Measurements from ENCODE around the gene PHLDA1. TPM values are rescaled to one million over a fixed set of nuclear protein-coding genes. Genes with fewer than 3 reads are reported as not detected.

Gene PHLDA1
- total RNA-seq, 1 donor from 2014 or later, result 16.2 TPM

GRCh38 chr12:76037130-76038103, 5.8 kb upstream of the PHLDA1 start:
- Histone ChIP-seq H3K36me3 (no peaks in the 10 kb centered on the region), H3K9me3 (no peaks in the 10 kb centered on the region), H3K27ac (no peak overlapping the region), H3K27me3 (no peaks in the 10 kb centered on the region), H3K4me1 (peaks cover 5% of the 10 kb centered on the region), H3K4me3 (no peak overlapping the region)
- peak; percentile 91 for ATAC-seq
- intact Hi-C loops (cut with DNase I), result loop anchor here (10.0 kb wide), 1 partner anchor 513 kb away; no protein-coding TSS in a partner anchor
- DNase-seq, result no peak
- TF ChIP-seq, protein P1, sequence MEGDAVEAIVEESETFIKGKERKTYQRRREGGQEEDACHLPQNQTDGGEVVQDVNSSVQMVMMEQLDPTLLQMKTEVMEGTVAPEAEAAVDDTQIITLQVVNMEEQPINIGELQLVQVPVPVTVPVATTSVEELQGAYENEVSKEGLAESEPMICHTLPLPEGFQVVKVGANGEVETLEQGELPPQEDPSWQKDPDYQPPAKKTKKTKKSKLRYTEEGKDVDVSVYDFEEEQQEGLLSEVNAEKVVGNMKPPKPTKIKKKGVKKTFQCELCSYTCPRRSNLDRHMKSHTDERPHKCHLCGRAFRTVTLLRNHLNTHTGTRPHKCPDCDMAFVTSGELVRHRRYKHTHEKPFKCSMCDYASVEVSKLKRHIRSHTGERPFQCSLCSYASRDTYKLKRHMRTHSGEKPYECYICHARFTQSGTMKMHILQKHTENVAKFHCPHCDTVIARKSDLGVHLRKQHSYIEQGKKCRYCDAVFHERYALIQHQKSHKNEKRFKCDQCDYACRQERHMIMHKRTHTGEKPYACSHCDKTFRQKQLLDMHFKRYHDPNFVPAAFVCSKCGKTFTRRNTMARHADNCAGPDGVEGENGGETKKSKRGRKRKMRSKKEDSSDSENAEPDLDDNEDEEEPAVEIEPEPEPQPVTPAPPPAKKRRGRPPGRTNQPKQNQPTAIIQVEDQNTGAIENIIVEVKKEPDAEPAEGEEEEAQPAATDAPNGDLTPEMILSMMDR (IDR thresholded peaks at IDR 0.05), result peak; percentile 81

DNA sequence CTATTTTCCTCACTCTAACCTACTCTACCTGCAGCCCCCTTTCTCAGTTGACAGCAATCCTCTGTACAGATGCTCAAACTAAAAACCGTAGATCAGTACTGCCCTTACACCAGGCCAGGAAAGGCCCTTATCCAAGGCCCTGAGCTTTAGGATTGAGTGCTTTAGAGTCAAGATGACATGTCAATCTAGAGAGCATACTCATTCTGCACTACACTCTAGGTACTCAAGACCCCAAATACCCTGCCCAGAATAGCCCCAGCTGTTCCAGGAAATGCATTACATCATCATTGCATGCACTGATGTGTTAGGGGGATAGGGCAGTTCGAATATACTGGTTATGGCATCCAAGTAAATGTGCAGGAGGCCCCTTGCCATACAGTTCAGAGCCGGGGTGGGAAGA, 3.5 kb upstream of the PHLDA1 start:
- no peaks in the 10 kb centered on the region for H3K9me3 ChIP-seq
- no peaks in the 10 kb centered on the region for H3K27me3 ChIP-seq
- peaks cover 6% of the 10 kb centered on the region for H3K4me1 ChIP-seq
- H3K27ac ChIP-seq, result no peak overlapping the region
- intact Hi-C loops (cut with DNase I), result loop anchor here (10.0 kb wide), 1 partner anchor 510 kb away; no protein-coding TSS in a partner anchor
- no peak for ATAC-seq
- no peak for DNase-seq
- H3K36me3 ChIP-seq, result no peaks in the 10 kb centered on the region
- TF ChIP-seq, protein P1 (IDR thresholded peaks at IDR 0.05), result no peak
- H3K4me3 ChIP-seq, result no peak overlapping the region

- Histone ChIP-seq H3K9me3 (no peaks in the 10 kb centered on the region), H3K4me3 (peak overlapping the region; percentile 82), H3K4me1 (peaks cover 10% of the 10 kb centered on the region), H3K27me3 (no peaks in the 10 kb centered on the region), H3K36me3 (no peaks in the 10 kb centered on the region), H3K27ac (peak overlapping the region; percentile 98)
- ATAC-seq (no peak), DNase-seq (no peak)
- intact Hi-C loops (cut with DNase I), result loop anchor here (10.0 kb wide), 1 partner anchor 509 kb away; no protein-coding TSS in a partner anchor
- TF ChIP-seq, protein P1 (IDR thresholded peaks at IDR 0.05), result no peak
These were observed 1.8 kb upstream of the PHLDA1 start for GRCh38 chr12:76033081-76034011.

DNA sequence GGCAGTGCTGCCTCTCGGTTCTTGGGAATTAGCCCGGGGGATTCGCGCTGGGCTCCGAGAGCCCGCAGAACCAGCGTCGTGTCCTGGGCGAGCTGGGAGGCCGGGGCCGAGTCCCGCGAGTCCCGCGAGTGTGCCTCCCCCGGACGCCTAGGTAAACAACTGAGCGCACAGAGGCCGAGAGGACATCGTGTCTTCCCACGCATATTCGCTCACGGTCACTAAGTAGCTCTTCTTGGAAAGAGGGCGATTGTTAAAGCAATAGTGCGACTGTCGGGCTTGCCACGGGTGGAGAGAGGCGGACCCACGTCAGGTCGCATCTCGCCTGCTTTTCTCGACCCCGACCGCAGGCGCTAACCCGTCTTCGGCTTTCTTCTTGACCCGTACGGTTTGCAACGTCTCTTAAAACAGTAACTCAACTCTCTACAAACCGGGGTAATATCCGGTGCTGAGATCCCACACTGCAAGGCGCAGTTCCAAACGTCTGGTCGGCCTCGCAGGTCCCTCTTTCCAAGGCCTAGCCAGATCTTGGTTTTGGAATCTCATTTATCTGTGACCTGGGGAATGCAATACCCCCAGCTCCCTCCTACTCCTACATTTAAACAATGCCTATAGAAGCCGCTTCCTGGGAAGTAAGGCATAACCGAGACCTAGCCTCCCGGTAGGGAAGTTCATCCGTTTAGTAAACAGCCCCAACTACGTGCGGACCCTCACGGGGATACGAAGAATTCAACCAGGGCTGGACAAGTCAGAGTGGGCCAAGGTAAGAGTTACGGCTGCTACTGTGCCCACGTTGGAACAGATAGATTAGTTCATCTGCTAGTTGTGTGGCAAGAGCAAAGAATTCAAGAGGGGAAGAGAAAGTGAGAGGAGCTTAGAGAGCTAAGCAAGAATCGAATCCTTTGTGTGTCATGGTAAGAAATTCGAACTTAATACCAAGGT, 736 bp upstream of the PHLDA1 start:
- peak overlapping the region; percentile 98 for H3K27ac ChIP-seq
- H3K4me1 ChIP-seq, result peaks cover 10% of the 10 kb centered on the region
- intact Hi-C loops (cut with DNase I), result loop anchor here (10.0 kb wide), 1 partner anchor 508 kb away; no protein-coding TSS in a partner anchor
- H3K36me3 ChIP-seq, result no peaks in the 10 kb centered on the region
- no peaks in the 10 kb centered on the region for H3K9me3 ChIP-seq
- H3K27me3 ChIP-seq, result no peaks in the 10 kb centered on the region
- DNase-seq (no peak), ATAC-seq (peak; percentile 63)
- peak overlapping the region; percentile 82 for H3K4me3 ChIP-seq
- TF ChIP-seq, protein P1 (IDR thresholded peaks at IDR 0.05), result no peak
